GM21515 (cell line): ENCODE data around the gene TLDC2.

Source experiments
- ATAC-seq: cut with Tn5 transposase; IDR thresholded peaks from one replicate; pipeline ENCODE4 v1.9.1; 2021; ENCODE audit not compliant: unreplicated experiment

The TLDC2 gene

DNA sequence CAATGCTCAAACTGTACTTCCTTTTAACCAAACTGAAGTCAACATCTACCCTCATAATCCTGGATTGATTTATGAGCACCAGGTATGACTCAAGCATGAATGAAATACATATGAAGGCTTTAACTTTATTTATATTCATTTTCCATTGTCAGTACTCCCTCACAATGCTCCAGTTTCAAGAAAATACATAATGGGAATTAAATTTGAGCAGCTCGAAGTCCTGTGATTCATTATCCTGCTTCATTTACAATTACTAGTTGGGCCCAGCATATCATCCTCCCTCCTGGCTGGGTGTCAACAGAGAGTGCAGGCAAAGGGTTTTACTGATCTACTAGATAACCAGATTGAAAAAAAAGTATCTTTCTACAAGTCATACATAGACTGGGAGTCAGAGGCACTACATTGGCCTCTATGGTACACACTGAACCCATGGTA lies 65.5 kb downstream of the TLDC2 start:
- no peak for ATAC-seq
